GM19463 (cell line): ENCODE measurements around the gene SLC5A1.
"Not testable (repeated sequence)": the region's sequence is repeated elsewhere in the genome, so short reads cannot be mapped to it uniquely, and the experiment has no call there.

Experiments used
- ATAC-seq: cut with Tn5 transposase; IDR thresholded peaks from one replicate; pipeline ENCODE4 v1.9.1; 2021; ENCODE audit warnings: mild to moderate bottlenecking, moderate library complexity; ENCODE audit not compliant: unreplicated experiment

Gene SLC5A1

DNA sequence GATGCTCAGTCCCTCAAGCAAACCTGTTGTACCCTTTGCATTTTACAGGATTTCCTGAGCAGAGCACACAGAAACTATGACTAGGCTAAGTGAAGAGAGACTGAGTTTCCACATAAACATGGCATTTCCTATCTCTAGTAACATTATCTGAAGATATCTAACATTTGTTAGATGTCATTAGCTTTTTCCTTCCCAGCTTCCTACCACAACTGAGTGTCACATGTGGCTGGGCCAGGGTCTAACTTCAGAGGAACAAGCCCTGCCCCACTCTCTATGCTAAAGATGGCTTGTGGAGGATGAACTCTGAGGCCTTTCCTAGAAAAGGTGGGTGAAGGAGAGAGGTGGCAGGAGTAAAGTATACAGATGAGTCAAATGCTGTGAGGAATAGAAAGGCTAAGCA, 99.5 kb downstream of the SLC5A1 start:
- ATAC-seq, result no peak

DNA sequence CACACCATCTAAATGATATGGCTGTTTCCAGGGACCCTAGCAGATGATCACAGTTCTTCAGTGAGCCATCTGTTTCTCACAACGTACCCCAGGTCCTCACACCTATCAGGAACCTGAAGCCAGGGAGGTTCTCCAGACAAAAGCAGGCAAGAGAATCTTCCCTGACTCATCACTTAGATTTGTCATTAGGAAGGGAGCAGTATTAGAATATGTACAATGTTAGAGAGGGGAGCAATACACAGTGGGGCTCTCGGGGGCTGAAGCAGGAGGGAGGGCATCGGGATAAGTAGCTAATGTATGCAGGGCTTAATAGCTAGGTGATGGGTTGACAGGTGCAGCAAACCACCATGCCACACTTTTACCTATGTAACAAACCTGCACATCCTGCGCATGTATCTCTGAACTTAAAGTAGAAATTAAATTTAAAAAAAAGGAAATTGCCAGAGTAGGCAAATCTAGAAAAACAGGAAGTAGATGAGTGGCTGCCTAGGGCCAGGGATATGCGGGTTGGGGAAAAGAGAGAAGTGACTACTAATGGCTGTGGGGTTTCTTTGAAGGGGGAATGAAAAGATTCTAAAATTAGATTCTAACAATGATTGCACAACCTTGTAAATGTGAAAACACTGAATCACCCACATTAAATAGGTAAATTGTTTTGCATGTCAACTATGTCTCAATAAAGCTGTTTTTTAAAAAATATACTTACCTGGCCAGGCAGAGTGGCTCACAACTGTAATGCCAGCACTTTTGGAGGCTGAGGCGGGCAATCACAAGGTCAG, 101.6 kb downstream of the SLC5A1 start:
- ATAC-seq, result no peak

DNA sequence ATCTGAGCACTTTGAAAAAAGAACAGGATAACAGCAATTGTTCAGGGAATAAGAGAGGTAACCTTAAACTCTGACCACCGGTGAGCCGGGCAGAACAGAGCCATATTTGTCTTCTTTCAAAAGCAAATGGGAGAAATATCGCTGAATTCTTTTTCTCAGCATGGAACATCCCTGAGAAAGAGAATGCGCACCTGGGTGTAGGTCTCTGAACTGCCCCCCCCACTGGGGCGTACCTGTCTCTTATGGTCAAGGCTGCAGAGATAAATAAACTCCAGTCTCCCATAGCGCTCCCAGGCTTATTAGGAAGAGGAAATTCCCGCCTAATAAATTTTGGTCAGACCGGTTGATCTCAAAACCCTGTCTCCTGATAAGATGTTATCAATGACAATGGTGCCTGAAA, 104.1 kb downstream of the SLC5A1 start:
- not testable (repeated sequence) for ATAC-seq

DNA sequence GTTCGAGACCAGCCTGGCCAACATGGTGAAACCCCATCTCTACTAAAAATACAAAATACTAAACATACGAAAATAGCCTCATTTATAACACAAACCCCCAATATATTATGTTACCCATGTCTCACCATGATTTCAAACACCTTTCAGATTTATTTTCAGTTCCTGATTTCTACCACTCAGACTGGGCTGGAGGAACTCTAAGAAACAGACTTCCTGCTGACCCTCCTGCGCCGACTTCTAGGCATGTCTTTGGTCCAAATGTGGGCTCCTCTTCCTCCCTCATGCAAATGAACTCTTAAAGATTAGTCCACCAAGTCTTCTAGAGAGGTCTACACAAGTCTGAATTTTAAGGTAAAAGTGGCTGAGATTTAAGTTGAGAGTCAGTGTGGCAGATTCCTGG, 105.3 kb downstream of the SLC5A1 start:
- not testable (repeated sequence) for ATAC-seq

DNA sequence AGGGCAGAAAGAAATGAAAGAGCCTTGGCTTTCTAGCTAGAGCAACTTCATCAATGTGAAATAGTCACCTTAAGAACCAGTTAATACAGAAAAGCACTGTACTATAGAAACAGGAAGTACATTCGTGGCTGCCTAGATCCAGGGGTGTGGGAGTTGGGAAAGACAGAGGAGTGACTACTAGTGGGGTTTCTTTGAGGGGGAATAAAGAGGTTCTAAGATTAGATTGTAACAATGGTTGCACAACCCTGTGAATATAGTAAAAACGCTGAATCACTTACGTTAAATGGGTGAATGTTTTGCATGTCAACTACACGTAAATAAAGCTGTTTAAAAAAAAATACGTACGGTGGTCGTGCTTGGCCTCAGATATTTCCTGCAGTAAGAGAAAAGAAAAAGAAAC, 107.6 kb downstream of the SLC5A1 start:
- not testable (repeated sequence) for ATAC-seq

DNA sequence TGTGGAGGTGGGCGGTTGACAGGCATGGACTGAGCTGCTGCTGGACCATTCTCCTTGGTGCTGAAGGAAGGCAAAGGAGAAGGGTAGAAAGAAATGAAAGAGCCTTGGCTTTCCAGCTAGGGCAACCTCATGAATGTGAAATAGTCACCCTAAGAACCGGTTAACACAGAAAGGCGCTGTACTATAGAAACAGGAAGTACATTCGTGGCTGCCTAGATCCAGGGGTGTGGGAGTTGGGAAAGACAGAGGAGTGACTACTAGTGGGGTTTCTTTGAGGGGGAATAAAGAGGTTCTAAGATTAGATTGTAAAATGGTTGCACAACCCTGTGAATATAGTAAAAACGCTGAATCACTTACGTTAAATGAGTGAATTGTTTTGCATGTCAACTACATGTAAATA, 108.6 kb downstream of the SLC5A1 start:
- not testable (repeated sequence) for ATAC-seq

DNA sequence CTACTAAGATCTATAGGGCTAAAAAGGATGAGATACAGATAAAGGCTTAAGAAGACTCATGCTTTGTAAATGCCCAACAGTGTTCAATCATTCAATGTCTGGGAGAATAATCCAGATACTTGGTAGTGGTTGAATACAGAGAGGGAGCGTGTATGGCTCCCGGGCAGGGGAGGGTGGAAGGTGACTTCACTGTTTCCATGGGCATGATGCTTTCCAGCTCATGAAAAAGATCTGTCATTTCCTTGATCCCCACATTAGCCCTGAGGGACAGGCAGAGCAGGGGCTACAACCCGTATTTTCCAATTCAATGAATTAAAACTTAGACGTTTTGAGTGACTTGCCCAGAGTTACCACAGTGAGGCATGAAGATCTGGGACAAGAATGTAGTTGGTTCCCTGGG, 111.7 kb downstream of the SLC5A1 start:
- ATAC-seq, result not testable (repeated sequence)

DNA sequence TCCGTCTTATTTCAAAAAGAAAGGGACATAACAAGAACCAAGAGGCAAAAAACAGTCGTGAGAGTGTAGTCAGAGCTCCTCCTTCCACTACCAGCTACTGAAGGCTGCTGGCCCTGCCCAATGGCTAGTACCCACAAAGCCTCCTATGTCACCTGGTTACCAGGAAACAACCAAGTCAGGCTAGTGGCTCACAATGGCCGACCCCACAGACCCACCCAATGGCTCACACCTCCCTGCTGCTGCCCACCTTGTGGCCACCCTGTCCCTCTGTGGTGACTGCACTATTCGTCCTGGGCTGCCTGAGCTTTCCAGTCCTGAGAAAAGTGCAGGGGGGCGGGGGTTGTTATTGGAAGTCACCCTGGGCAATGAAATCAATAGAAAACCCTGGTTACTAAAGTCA, 114.6 kb downstream of the SLC5A1 start:
- not testable (repeated sequence) for ATAC-seq

DNA sequence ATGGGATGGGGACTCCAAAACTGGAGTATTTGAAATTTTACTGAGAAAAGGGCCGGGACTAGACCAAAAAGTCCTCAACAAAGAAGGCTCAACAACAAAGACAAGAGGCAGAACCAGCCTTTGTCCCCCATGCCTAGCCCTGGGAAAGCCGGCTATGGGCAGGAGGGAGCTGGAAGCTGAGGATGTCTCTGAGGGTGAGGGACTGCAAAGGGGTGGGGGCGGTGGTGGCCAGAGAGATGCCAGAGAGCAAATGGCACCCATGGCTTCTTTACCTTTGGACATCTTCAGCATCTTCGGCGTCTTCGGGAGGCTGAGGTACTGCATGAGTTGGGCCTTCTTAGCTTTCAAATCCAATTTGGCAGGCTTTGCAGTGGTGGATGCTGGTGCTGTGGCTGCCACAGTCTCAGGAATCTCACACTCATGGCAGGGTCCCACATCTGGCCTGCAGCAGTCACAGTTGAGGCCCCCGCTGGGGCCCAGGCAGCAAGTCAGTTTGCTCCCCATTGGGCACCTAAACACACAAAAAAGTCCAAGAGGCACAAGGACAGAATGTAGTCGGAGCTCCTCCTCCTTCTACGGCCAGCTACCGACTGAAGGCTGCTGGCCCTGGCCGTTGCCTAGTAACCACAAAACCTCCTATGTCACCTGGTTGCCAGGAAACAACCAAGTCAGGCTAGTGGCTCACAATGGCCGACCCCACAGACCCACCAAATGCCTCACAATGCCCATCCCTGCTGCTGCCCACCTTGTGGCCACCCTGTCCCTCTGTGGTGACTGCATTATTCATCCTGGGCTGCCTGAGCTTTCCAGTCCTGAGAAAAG, 115.9 kb downstream of the SLC5A1 start, which contains the start of gene C22orf42:
Gene C22orf42, minus strand, starts transcription at position 592 of the 822 bp plus-strand sequence. Its CDS starts 88 bp downstream, at position 504.
- ATAC-seq, result no peak

DNA sequence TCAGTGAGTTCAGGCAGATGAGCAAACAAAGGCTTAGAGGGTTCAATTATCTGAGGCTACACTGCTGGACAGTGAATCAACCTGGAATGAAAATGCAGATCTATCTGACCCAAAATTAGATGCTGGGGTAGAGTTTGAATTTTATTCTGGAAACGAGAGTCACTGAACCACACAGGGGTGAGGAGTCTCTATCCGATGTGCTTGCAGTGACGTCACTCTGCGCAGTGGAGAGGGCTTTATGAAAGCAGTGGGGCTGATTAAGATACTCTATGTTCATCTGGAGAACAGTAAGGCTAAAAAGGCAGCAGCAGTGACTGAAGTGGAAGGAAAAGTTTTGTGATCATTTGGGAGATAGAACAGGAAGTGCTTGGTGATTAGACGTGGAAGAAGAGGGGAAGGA, 117.3 kb downstream of the SLC5A1 start:
- not testable (repeated sequence) for ATAC-seq
